Activated CD8-positive, alpha-beta T cell treated with anti-CD3 and anti-CD28 coated beads for 36 hours (primary cell): Measurements from ENCODE around the gene FAM13A. TPM values are rescaled to one million over a fixed set of nuclear protein-coding genes. Genes with fewer than 3 reads are reported as not detected.

Experiments used
- ATAC-seq: fragments of 200-7000 bp; cut with Tn5 transposase; one replicate; pipeline ENCODE4 v1.10.0; 2021; ENCODE audit warnings: mild to moderate bottlenecking, moderate library complexity
- CTCF ChIA-PET: fragments of 350-600 bp; sonication (Branson Sonifier 250); formaldehyde crosslinking; loops from one replicate; lab custom pipeline; 2021; ENCODE audit warnings: antibody characterized with exemption; lab: Charles Lee
- POLR2A ChIA-PET: fragments of 350-600 bp; sonication (Branson Sonifier 250); formaldehyde crosslinking; loops from one replicate; lab custom pipeline; 2021; ENCODE audit warnings: antibody characterized with exemption; lab: Charles Lee
- DNase-seq: peaks from one replicate; pipeline ENCODE4 v3.0.0-alpha.2; 2020
- H3K27ac Mint-ChIP-seq: one replicate; pipeline ENCODE4 v1.8.0; 2021; ENCODE audit warnings: mild to moderate bottlenecking, mixed read lengths
- H3K27me3 Mint-ChIP-seq: one replicate; pipeline ENCODE4 v1.8.0; 2021; ENCODE audit warnings: mixed read lengths
- H3K36me3 Mint-ChIP-seq: one replicate; pipeline ENCODE4 v1.8.0; 2021; ENCODE audit warnings: low read depth, mixed read lengths
- H3K4me1 Mint-ChIP-seq: one replicate; pipeline ENCODE4 v1.8.0; 2021; ENCODE audit warnings: low read depth, mixed read lengths
- H3K4me3 Mint-ChIP-seq: one replicate; pipeline ENCODE4 v1.8.0; 2021; ENCODE audit warnings: mild to moderate bottlenecking, moderate library complexity, mixed read lengths
- H3K9me3 Mint-ChIP-seq: one replicate; pipeline ENCODE4 v1.8.0; 2021; ENCODE audit warnings: mixed read lengths
- intact Hi-C: fragments of 100-400 bp; cut with micrococcal nuclease; formaldehyde crosslinking; loops from one replicate; pipeline ENCODE4 v1.10.0; 2022
- total RNA-seq, 2 experiments: library from RNA; stranded (reverse); gene quantifications; one replicate each; pipeline ENCODE4 v1.2.3, GENCODE V29; 2021
- TF ChIP-seq, protein P1 (sequence below): fragments of 200-600 bp; IDR thresholded peaks from one replicate; pipeline ENCODE4 v1.8.0; 2022; ENCODE audit warnings: antibody characterized with exemption, mild to moderate bottlenecking

FAM13A gene
- total RNA-seq, 2 experiments from 2014 or later: 4.5 to 6.0 TPM

DNA sequence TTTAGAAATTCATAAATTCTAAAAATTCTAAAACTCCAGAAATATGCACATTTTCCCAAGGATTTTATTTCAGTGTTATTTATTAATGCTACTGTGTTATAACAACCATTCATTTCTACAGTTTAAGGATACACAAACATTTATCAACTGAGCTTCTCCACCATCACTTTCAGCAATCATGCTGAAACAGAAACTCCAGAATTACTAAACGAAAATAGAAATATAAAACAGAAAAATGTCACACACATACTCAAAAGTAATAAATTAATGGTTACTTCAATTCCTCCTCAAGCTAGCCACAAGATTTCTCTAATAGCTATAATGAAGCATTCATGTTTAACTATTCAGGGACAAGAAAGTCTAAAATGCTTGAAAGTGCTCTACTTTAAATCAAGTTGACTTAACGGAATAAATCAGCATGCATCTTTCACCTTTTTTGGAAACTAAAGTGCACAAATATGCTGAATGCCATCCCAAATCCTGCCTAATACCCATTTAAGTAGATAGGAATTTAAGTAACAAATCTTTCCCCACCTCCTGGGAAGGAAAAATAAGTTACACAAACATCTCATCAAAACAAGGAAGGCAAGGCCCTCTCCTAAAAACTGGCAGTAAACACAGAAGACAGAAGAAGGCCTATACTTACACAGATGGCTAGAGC is 563 bp downstream of the FAM13A start:
- H3K4me1 Mint-ChIP-seq: peaks cover 16% of the 10 kb centered on the region
- DNase-seq (no peak), ATAC-seq (no peak)
- peaks cover 8% of the 10 kb centered on the region for H3K9me3 Mint-ChIP-seq
- TF ChIP-seq, protein P1, sequence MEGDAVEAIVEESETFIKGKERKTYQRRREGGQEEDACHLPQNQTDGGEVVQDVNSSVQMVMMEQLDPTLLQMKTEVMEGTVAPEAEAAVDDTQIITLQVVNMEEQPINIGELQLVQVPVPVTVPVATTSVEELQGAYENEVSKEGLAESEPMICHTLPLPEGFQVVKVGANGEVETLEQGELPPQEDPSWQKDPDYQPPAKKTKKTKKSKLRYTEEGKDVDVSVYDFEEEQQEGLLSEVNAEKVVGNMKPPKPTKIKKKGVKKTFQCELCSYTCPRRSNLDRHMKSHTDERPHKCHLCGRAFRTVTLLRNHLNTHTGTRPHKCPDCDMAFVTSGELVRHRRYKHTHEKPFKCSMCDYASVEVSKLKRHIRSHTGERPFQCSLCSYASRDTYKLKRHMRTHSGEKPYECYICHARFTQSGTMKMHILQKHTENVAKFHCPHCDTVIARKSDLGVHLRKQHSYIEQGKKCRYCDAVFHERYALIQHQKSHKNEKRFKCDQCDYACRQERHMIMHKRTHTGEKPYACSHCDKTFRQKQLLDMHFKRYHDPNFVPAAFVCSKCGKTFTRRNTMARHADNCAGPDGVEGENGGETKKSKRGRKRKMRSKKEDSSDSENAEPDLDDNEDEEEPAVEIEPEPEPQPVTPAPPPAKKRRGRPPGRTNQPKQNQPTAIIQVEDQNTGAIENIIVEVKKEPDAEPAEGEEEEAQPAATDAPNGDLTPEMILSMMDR: no peak
- H3K27me3 Mint-ChIP-seq: peaks cover 4% of the 10 kb centered on the region
- H3K4me3 Mint-ChIP-seq: no peak overlapping the region
- no peak overlapping the region for H3K27ac Mint-ChIP-seq
- ChIA-PET POLR2A (no interaction called here), CTCF (interaction anchor here (0.6 to 1.3 kb wide), 2 partner anchors 33 kb away, joined by 3 read pairs; no protein-coding TSS in a partner anchor)
- intact Hi-C loops: no loop called here
- no peaks in the 10 kb centered on the region for H3K36me3 Mint-ChIP-seq

DNA sequence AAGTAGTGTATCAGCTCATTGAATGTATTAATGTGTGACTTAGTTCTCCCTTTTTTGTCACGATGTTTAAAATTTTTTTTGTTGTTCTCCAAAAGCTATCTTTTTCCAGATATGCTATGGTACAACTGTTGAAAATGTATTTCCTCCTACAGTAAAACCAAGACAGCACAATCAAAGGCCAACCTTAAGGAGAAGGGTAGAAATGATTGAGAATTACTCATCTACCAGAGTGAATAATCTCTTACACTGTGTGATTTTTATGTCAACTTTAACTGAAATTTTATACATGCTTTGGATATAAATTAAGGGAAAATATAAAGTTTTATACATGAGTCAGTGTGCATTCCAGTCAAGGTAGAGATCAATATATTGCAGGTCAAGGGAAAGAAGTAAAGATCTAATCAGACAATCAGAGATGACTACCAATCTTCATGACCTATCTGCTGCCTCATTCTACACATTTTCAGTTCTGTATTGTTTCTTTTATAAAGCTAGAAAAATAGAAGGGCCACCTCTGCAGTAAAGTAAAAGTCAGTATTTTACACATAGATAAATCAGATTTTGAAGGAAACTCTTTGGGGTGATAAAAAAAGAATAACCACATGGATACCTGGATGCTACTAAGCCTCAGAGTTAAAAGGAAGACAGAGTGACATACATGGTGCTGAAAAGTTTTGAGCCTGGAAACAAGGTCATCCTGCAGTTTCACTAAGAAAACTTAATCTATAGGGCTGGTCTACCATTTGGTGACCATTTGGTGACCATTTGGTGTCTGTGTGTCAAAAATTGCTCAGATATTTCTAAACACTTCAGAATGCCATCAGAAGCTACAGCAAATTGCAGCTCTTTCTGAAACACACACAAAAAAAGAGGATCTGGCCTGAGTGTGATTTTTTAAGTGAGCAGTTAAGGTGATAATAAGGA is 1.6 kb downstream of the FAM13A start:
- ChIA-PET POLR2A (no interaction called here), CTCF (interaction anchor here (0.6 to 0.9 kb wide), 2 partner anchors 9 to 32 kb away, joined by 3 to 4 read pairs; no protein-coding TSS in a partner anchor)
- peak; percentile 65 for ATAC-seq
- no peak for DNase-seq
- TF ChIP-seq, protein P1: no peak
- peaks cover under 1% of the 10 kb centered on the region for H3K9me3 Mint-ChIP-seq
- H3K27ac Mint-ChIP-seq: no peak overlapping the region
- H3K4me1 Mint-ChIP-seq: peaks cover 16% of the 10 kb centered on the region
- peaks cover 5% of the 10 kb centered on the region for H3K27me3 Mint-ChIP-seq
- intact Hi-C loops: no loop called here
- no peaks in the 10 kb centered on the region for H3K36me3 Mint-ChIP-seq
- no peak overlapping the region for H3K4me3 Mint-ChIP-seq

DNA sequence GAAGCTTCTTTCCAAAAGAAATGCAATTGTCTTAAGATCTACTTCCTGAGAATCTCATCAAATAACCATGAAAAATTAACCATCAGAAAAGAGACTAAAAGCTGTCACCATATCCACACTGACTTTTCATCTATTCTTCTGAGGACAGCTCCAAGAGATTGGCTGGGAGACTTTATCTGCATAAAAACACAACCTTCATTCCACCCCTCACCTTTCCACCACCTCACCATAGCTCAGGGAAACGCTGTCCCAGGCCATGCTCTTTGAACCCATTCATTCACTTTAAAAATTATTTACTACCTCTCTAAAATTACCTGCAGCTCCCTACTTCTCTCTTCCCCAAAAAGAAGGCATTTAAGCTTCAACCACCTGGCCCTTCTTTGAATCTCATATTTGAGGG is 2.4 kb downstream of the FAM13A start:
- no peaks in the 10 kb centered on the region for H3K36me3 Mint-ChIP-seq
- intact Hi-C loops: no loop called here
- no peak for DNase-seq
- ChIA-PET POLR2A (no interaction called here), CTCF (interaction anchor here (0.9 kb wide), 1 partner anchor 10 kb away, joined by 4 read pairs; no protein-coding TSS in a partner anchor)
- H3K9me3 Mint-ChIP-seq: no peaks in the 10 kb centered on the region
- no peak overlapping the region for H3K4me3 Mint-ChIP-seq
- TF ChIP-seq, protein P1: no peak
- H3K27me3 Mint-ChIP-seq: peaks cover 5% of the 10 kb centered on the region
- ATAC-seq: no peak
- peaks cover 16% of the 10 kb centered on the region for H3K4me1 Mint-ChIP-seq
- no peak overlapping the region for H3K27ac Mint-ChIP-seq

DNA sequence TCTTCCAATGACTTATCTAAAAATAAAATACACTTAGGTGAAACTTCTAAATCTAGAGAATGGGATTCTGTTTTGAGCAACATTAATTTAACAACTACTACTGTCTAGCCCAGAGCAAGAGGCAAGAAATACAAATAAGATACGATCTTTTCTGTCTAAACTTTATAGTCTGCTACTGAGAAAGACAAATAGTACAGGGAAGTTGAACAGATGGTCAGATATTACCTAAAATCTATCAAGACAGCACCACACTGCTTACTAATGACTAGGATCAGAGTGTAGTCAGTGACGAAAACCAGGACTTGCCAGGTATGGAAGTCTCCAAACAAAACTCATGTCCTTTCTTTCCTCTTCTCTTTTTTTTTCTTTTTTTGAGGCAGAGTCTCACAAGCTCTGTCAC is 7.1 kb downstream of the FAM13A start:
- H3K27me3 Mint-ChIP-seq: peaks cover 5% of the 10 kb centered on the region
- H3K36me3 Mint-ChIP-seq: no peaks in the 10 kb centered on the region

More for the DNA sequence above, 7.1 kb downstream of the FAM13A start:
- ChIA-PET POLR2A (no interaction called here), CTCF (no interaction called here)
- H3K4me1 Mint-ChIP-seq: no peaks in the 10 kb centered on the region
- ATAC-seq: no peak
- H3K27ac Mint-ChIP-seq: no peak overlapping the region
- H3K4me3 Mint-ChIP-seq: no peak overlapping the region
- no peak for DNase-seq
- intact Hi-C loops: no loop called here
- TF ChIP-seq, protein P1: no peak
- no peaks in the 10 kb centered on the region for H3K9me3 Mint-ChIP-seq
